ENCODE results near the gene CERS3.

The CERS3 gene

GRCh38 chr15:100466073-100466472, 62.7 kb downstream of the CERS3 start:
- H2AFZ ChIP-seq = no peak overlapping the region
- no peaks in the 10 kb centered on the region for H3K36me3 ChIP-seq (ENCODE audit: control insufficient read depth, insufficient read depth, low read length)
- H3K79me2 ChIP-seq = no peaks in the 10 kb centered on the region
- H3K4me1 ChIP-seq = no peaks in the 10 kb centered on the region
- no peaks in the 10 kb centered on the region for H3K9me3 ChIP-seq (ENCODE audit: control insufficient read depth, low read length)
- H3K27me3 ChIP-seq (ENCODE audit: control insufficient read depth, insufficient read depth, low read length) = no peaks in the 10 kb centered on the region
- no peak overlapping the region for H3K27ac ChIP-seq
- no peak overlapping the region for H3K4me3 ChIP-seq (ENCODE audit: low read depth, low read length)
- H3K9ac ChIP-seq = no peak overlapping the region
- TF ChIP-seq CTCF (IDR thresholded peaks at IDR 0.05) = no peak
- H3K4me2 ChIP-seq (ENCODE audit: low read length) = no peak overlapping the region

GRCh38 chr15:100464888-100465287, 63.9 kb downstream of the CERS3 start:
- Histone ChIP-seq H3K27ac (no peak overlapping the region), H3K9me3 (ENCODE audit: control insufficient read depth, low read length) (no peaks in the 10 kb centered on the region), H3K36me3 (ENCODE audit: control insufficient read depth, insufficient read depth, low read length) (no peaks in the 10 kb centered on the region), H2AFZ (no peak overlapping the region), H3K9ac (no peak overlapping the region), H3K79me2 (no peaks in the 10 kb centered on the region), H3K4me1 (no peaks in the 10 kb centered on the region), H3K27me3 (ENCODE audit: control insufficient read depth, insufficient read depth, low read length) (no peaks in the 10 kb centered on the region), H3K4me3 (ENCODE audit: low read depth, low read length) (no peak overlapping the region), H3K4me2 (ENCODE audit: low read length) (no peak overlapping the region)
- no peak for TF ChIP-seq CTCF (IDR thresholded peaks at IDR 0.05)

GRCh38 chr15:100464256-100464655, 64.5 kb downstream of the CERS3 start:
- Histone ChIP-seq H2AFZ (no peak overlapping the region), H3K4me2 (ENCODE audit: low read length) (no peak overlapping the region), H3K4me3 (ENCODE audit: low read depth, low read length) (no peak overlapping the region), H3K36me3 (ENCODE audit: control insufficient read depth, insufficient read depth, low read length) (no peaks in the 10 kb centered on the region), H3K27me3 (ENCODE audit: control insufficient read depth, insufficient read depth, low read length) (no peaks in the 10 kb centered on the region), H3K4me1 (no peaks in the 10 kb centered on the region), H3K9me3 (ENCODE audit: control insufficient read depth, low read length) (no peaks in the 10 kb centered on the region), H3K27ac (no peak overlapping the region), H3K79me2 (no peaks in the 10 kb centered on the region), H3K9ac (no peak overlapping the region)
- no peak for TF ChIP-seq CTCF (IDR thresholded peaks at IDR 0.05)

GRCh38 chr15:100463515-100463914, 65.2 kb downstream of the CERS3 start:
- no peaks in the 10 kb centered on the region for H3K36me3 ChIP-seq (ENCODE audit: control insufficient read depth, insufficient read depth, low read length)
- H3K4me2 ChIP-seq (ENCODE audit: low read length) = no peak overlapping the region
- H3K4me3 ChIP-seq (ENCODE audit: low read depth, low read length) = no peak overlapping the region
- no peaks in the 10 kb centered on the region for H3K79me2 ChIP-seq
- no peak for TF ChIP-seq CTCF (IDR thresholded peaks at IDR 0.05)
- no peaks in the 10 kb centered on the region for H3K27me3 ChIP-seq (ENCODE audit: control insufficient read depth, insufficient read depth, low read length)
- H2AFZ ChIP-seq = no peak overlapping the region
- H3K27ac ChIP-seq = no peak overlapping the region
- no peaks in the 10 kb centered on the region for H3K9me3 ChIP-seq (ENCODE audit: control insufficient read depth, low read length)
- no peak overlapping the region for H3K9ac ChIP-seq
- no peaks in the 10 kb centered on the region for H3K4me1 ChIP-seq

- no peak overlapping the region for H3K9ac ChIP-seq
- no peak for TF ChIP-seq CTCF (IDR thresholded peaks at IDR 0.05)
- H3K4me3 ChIP-seq (ENCODE audit: low read depth, low read length) = no peak overlapping the region
- no peaks in the 10 kb centered on the region for H3K36me3 ChIP-seq (ENCODE audit: control insufficient read depth, insufficient read depth, low read length)
- H2AFZ ChIP-seq = no peak overlapping the region
- no peak overlapping the region for H3K4me2 ChIP-seq (ENCODE audit: low read length)
- no peaks in the 10 kb centered on the region for H3K79me2 ChIP-seq
- no peaks in the 10 kb centered on the region for H3K9me3 ChIP-seq (ENCODE audit: control insufficient read depth, low read length)
- no peak overlapping the region for H3K27ac ChIP-seq
- no peaks in the 10 kb centered on the region for H3K4me1 ChIP-seq
- H3K27me3 ChIP-seq (ENCODE audit: control insufficient read depth, insufficient read depth, low read length) = no peaks in the 10 kb centered on the region
Observed at GRCh38 chr15:100461049-100461448, 67.7 kb downstream of the CERS3 start.
